A673 (cell line): Measurements from ENCODE around the gene COBLL1.

Experiments used
- CTCF ChIP-seq: fragments of 300-800, 200-600 bp; sonication (generic); conservative IDR thresholded peaks from 2 replicates; pipeline ENCODE4 v1.5.1; 2017; ENCODE audit warnings: low read depth, mild to moderate bottlenecking, antibody characterized with exemption, low read length, moderate library complexity, mixed read lengths
- EZH2 ChIP-seq: fragments of 200-600 bp; sonication (generic); IDR thresholded peaks from 2 replicates; pipeline ENCODE4 v1.6.1; 2017; ENCODE audit warnings: borderline replicate concordance, low read depth, mild to moderate bottlenecking, mixed read lengths, antibody characterized with exemption, low read length; ENCODE audit not compliant: poor library complexity, severe bottlenecking

GRCh38 chr2:164826293-164827243 is 15.1 kb downstream of the COBLL1 start:
- no peak for TF ChIP-seq CTCF
- no peak for TF ChIP-seq EZH2
